HG02943 (cell line): ENCODE measurements around the gene SDR42E2.
"Not testable (repeated sequence)": the region's sequence is repeated elsewhere in the genome, so short reads cannot be mapped to it uniquely, and the experiment has no call there.

Experiments
- ATAC-seq: cut with Tn5 transposase; IDR thresholded peaks from one replicate; pipeline ENCODE4 v1.9.1; 2021; ENCODE audit warnings: mild to moderate bottlenecking, low read depth, moderate library complexity; ENCODE audit not compliant: unreplicated experiment

Gene SDR42E2

GRCh38 chr16:22207715-22208360 is 45.5 kb downstream of the SDR42E2 start:
- no peak for ATAC-seq

DNA sequence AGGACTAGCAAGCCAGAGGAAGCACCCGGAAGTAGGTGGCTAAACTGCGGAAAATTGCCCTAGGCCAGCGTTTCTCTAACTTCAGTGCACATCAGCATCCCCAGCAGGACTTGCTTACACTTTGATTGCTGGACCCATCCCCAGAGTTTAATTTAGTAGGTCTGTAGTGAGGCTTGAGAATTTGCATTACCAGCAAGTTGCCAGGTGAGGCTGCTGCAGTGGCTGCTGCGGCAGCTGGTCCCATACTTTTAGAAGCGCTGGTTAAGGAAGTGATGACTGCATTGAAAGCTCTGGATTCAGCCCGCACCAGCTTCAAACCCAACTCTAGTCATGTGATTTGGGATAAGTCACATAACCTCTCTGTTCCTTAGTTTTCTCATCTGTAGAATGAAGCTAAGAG is 48.0 kb downstream of the SDR42E2 start:
- no peak for ATAC-seq

DNA sequence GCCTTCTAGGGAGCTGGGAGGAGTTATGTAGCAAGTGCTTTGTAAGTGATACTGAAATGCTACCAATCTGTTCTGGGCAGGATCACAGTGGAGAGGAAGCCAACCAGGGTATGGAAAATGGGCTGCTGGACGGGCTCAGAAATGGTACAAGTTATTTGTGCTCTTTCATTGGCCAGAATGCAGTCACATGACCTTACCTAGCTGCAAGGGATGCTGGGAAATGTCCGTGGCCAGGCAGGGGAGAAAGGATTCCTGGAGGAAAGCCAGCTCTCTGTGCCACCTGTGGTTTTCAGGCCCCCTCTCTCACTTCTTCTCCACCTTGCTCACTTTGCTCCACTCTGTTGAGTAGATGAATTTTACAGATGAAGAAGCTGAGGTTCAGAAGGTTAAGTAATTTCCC is 48.5 kb downstream of the SDR42E2 start:
- no peak for ATAC-seq

DNA sequence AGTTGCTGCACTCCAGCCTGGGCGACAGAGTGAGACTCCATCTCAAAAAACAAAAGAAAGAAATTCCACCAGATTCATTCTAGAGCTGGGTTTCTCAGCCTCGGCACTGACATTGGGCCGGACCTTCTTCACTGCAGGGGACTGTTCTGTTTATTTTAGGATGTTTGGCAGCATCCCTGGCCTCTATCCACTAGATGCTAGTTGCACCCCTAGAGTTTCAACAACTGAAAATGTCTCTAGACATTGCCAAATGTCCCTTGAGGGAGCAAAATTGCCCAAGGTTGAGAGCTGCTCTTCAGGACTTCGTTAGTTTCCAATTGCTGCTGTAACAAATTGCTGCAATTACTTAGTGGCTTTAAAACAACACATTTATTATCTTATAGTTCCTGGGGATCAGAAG is 50.9 kb downstream of the SDR42E2 start:
- no peak for ATAC-seq

- ATAC-seq, result no peak
Measured at GRCh38 chr16:22213801-22214200, 51.5 kb downstream of the SDR42E2 start.

- no peak for ATAC-seq
Measured at GRCh38 chr16:22214402-22214801, 52.1 kb downstream of the SDR42E2 start.

GRCh38 chr16:22214889-22215288 is 52.6 kb downstream of the SDR42E2 start:
- no peak for ATAC-seq

GRCh38 chr16:22216191-22216831 is 54.0 kb downstream of the SDR42E2 start:
- ATAC-seq, result no peak

GRCh38 chr16:22216832-22217225 is 54.5 kb downstream of the SDR42E2 start:
- not testable (repeated sequence) for ATAC-seq

- ATAC-seq, result no peak
Measured at GRCh38 chr16:22217890-22218730, 55.8 kb downstream of the SDR42E2 start.

DNA sequence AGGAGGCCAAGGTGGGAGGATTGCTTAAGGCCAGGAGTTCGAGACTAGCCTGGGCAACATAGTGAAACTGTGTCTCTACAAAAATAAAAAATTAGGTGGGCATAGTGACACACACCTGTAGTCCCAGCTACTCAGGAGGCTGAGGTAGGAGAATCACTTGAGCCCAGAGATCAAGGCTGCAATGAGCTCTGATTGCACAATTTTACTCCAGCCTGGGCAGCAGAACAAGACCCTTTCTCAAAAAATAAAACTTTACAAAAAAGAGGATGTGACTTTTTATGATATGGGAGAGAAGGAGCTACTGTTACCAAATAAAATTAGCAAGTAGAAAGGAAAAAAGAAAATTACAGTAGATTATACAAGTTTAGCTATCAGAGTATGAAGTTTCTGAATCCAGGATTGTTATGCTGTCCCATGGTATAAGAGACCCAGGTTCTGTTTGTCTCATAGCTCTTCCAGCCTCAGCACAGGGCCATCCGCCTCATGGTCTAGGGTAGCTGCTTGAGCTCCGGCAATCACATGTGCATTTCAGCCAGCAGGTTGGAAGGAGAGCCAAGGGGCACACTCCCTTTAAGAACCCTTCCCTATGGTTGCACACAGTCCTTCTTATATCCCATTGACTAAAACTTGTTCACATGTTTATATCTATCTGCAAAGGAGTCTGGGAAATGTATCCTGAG is 57.2 kb downstream of the SDR42E2 start:
- no peak for ATAC-seq

GRCh38 chr16:22220069-22220440 is 57.7 kb downstream of the SDR42E2 start:
- no peak for ATAC-seq

- no peak for ATAC-seq
Measured at GRCh38 chr16:22220714-22221113, 58.4 kb downstream of the SDR42E2 start.

DNA sequence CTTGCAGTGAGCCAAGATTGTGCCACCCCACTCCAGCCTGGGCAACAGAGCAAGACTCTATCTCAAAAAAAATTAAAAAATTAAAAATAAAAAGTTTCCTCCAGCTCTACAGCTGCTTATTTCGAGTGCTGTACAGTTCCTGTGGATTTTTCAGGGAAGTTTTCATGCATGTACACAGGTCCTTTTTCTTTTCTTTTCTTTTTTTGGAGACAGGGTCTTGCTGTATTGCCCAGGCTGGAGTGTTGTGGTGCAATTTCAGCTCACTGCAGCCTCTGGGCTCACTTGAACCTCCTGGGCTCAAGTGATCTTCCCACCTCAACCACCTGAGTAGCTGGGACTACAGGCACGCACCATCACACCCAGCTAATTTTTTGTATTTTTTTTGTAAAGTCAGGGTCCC is 59.7 kb downstream of the SDR42E2 start:
- ATAC-seq, result no peak

GRCh38 chr16:22222998-22223397 is 60.7 kb downstream of the SDR42E2 start:
- no peak for ATAC-seq

DNA sequence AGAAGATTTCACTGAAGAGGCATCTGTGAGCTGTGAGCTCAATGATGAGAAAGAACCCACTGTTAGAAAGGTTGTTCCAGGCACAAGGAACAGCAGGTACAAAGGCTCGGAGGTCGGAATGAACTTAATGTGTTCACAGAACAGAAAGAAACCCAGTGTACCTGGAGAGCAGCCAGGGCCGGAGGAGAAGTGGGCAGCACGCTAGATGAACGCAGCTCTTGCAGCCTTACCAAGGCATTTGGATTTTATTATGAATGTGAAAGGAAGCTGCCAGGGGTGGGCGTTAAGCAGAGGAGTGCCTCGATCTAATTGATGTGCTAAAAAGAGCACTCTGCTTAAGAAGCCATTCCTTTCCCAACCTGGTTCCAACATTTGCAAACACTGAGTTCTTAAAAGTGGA is 62.8 kb downstream of the SDR42E2 start:
- no peak for ATAC-seq

DNA sequence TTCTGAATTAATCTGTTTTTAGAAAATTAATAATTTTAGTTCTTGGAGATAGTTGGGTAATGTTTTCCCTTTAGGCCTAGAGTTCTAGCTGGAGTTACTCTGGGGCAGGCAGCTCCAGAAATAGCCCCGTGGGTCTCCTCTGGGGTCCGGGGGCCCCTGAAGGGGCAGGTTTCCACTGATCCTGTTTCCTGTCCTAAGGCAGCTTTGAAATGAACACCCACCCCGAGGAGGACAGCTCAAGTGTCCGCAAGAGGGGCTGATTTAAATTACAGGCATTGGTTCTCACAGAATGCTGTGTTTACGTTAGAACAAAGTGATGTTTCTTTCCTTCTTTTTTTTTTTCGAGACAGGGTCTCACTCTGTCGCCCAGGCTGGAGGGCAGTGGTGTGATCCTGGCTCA is 67.6 kb downstream of the SDR42E2 start:
- ATAC-seq, result no peak

DNA sequence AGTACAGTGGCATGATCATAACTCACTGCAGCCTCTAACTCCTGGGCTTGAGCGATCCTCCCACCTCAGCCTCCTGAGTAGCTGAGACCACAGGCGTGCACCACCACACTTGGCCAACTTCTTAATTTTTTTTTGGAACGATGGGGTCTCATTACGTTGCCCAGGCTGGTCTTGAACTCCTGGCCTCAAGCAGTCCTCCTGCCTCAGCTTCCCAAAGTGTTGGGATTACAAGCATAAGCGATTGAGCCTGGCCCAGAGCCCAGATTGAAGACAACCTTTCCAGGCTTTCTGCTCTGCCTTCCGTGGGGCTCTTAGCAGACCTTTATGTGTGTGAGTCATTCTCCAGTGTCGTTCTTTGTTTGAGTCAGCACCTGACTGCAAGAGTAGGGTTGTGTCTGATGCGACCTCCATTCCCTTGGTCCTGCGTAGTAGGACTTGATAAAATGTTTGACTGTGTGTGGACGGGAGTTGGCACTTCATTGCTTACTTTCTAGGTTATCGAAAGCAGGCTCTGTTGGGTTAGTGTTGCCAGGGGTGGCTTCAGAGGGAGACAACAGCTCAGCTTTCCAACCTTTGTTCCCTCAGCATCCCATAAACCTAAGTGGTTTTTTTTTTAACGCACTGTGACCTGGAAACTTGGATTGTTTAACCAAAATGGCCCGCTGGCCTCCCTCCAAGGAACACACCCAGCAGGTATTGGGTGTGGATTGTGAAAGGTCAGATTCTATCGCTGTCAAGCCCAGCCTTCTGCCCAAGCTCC is 70.2 kb downstream of the SDR42E2 start:
- no peak for ATAC-seq

DNA sequence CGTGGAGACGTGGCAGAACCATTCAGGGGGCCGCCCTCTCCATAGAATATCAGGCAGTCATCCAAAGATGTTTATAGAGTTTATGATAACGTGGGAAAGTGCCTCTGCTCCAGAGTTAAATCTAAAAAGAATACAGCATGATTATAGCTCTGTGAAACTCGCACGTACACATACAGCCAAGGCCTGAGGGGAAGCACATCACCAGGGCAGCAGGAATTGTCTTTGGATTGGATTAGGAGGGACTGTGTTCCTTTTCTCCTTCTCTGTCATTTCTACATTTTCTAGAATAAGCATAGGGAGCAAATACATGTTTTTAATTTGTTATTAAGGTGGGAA is 70.7 kb downstream of the SDR42E2 start:
- no peak for ATAC-seq
